GM18508 (cell line): Measurements from ENCODE around the gene ENPP3.
"Not testable (repeated sequence)": the region's sequence is repeated elsewhere in the genome, so short reads cannot be mapped to it uniquely, and the experiment has no call there.

Source experiments
- ATAC-seq: cut with Tn5 transposase; IDR thresholded peaks from one replicate; pipeline ENCODE4 v1.9.1; 2021; ENCODE audit warnings: moderate number of reproducible peaks; ENCODE audit not compliant: insufficient read depth, unreplicated experiment

The ENPP3 gene

DNA sequence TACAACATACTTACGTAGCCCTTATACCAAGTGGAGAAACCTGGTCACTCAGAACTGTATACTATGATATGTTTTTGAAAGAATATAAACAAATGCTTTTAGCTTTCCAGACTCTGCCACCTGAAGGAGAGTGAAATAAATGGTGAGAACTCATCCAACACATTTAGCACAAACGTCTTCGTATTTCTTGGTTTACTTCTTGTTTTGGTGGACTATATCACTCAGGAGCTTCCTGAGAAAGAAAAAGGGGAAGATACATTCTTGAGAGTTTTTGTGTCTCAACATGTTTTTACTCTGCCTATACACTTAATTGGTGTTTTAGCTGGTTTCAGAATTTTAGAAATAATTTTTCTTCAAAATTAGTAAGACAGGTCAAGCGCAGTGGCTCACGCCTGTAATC is 93.2 kb downstream of the ENPP3 start:
- no peak for ATAC-seq

DNA sequence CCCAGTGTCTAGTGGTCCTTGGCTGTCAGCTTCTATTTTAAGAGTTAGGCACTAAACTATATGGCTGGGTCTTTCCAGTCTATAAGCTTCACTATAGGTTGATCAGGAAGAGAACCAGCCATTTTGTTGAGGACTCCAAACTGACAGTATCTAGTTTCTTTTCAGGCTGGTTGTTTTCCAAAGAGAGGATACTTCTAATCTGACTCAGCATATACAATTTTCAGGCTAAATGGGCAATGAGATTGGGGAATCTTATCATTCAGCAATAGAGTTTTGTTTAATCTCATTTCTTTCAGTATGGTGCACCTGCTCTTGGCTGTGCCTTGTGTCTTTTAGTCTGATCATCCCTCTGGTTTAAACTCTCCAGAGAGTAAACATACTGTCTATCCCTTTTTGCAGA is 94.1 kb downstream of the ENPP3 start:
- ATAC-seq: no peak

DNA sequence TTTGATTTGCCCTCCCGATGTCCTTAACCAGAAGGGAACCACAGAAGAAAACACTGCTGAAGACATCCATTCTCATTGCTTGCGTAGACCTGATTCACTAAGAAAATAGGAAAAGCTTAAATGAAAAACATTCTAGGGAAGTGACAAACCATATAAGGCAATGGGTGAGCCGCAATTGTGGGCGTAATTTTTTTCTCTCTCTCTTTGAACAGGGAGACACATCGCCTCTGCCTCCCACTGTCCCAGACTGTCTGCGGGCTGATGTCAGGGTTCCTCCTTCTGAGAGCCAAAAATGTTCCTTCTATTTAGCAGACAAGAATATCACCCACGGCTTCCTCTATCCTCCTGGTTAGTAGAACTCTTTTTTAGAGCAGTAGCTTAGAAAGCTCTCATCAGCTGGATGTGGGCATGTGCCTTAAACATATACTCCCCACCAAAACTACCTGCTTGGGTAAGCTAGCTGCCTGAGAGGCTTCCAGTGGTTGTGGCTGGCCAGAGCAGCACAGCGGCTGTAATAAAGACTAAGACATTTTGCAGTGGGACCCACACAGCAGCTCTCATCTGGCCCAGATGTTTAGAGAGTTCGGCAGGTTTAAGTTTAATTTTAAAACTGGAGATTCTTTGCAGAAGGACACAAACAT is 96.4 kb downstream of the ENPP3 start:
- no peak for ATAC-seq

DNA sequence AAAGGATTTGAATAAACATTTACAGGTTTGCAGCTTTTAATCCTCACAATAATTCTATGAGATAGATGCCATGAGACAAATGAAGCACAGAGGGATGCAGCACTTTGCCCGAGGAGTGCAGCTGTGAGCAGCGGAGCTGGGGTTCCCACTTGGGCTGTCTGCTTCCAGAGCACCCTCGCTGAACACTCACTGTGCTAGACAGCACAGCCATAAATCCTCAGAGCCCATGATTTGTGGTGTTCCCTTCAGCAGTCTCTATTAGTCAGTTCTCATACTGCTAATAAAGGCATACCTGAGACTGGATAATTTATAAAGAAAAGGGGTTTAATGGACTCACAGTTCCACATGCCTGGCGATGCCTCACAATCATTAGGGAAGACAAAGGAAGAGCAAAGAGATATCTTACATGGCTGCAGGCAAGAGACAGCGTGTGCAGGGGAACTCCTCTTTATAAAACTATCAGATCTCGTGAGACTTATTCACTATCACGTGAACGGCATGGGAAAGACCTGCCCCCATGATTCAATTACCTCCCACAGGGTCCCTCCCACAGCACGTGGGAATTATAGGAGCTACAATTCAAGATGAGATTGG is 99.0 kb downstream of the ENPP3 start:
- no peak for ATAC-seq

DNA sequence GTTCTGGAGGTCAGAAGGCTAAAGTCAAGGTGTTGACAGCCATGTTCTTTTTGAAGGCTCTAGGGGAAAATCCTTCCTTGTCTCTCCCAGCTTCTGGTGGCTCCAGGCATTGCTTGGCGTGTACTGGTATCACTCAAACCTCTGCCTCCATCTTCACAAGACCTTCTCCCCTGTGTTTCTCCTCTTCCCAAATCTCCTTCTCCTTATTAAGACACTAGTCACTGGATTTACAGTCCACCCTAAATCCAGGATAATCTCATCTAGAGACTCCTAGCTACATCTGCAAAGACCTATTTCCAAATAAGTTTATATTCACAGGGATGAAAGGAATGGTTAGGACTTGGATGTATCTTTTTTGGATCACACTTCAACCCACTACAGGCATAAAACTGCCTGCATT is 99.7 kb downstream of the ENPP3 start:
- no peak for ATAC-seq

DNA sequence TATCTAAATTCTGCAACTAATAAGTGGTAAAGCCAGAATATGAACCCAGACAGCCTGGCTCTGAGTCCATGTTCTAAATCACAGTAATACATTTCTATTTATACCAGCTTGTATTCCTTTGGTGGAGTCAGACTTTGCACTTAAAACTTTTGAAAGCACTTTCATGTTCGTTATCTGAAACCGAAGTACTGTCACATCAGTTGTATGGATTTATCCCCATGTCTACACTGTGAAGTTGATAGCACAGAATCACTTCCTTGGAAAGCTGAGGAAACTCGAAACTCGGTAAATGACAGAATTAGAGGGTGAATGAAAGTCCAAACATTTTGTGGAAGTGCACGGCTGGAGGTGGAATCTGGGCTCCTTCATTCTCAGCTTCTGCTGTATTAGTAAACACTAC is 102.0 kb downstream of the ENPP3 start:
- no peak for ATAC-seq

DNA sequence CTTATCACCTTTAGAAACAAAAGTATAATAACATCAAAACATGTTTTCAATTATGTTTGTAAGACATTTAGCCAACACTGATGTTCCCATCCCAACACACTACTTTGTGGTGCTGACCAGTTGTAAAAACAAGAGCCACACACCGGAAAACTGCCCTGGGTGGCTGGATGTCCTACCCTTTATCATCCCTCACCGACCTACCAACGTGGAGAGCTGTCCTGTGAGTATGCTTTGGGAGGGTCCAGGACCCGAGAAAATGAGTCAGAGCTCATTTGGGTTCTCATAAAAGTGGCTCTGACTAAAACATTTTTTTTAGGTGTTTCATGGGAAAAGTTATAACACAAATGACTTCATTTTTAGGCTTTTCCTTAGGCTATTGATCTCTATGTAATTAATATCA is 103.1 kb downstream of the ENPP3 start:
- no peak for ATAC-seq

DNA sequence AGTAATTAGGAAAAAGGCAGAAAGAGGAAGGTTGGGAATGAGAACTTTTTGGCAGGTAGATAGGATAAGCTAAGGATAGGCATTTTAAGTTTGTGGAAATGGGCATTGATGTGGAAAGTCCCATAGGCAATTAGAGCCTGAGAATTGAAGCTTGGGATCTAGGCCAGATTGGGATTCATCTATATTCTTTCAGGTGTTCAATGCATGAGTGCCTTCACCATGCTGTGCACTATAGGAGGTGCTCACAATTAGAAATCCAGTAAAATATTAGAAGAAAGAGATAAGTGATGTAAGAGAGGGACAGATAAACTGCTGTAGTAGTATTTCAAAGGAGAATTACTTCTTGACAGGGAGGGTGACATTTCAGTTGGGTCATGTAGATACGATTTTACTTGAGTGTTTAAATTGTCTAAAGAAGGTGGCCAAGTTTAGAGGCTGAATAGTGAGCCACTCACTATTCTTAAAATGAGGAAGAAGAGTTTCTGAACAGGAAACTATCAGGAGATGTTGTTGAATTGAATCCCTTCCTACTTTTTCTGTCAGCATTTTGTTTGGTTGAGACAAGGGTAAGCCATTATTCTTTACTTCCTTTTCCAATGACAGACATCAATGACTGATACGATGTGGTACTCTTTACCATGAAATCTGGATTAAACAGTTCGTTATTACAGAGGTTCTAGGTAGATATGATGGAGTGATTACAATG is 104.7 kb downstream of the ENPP3 start:
- no peak for ATAC-seq

DNA sequence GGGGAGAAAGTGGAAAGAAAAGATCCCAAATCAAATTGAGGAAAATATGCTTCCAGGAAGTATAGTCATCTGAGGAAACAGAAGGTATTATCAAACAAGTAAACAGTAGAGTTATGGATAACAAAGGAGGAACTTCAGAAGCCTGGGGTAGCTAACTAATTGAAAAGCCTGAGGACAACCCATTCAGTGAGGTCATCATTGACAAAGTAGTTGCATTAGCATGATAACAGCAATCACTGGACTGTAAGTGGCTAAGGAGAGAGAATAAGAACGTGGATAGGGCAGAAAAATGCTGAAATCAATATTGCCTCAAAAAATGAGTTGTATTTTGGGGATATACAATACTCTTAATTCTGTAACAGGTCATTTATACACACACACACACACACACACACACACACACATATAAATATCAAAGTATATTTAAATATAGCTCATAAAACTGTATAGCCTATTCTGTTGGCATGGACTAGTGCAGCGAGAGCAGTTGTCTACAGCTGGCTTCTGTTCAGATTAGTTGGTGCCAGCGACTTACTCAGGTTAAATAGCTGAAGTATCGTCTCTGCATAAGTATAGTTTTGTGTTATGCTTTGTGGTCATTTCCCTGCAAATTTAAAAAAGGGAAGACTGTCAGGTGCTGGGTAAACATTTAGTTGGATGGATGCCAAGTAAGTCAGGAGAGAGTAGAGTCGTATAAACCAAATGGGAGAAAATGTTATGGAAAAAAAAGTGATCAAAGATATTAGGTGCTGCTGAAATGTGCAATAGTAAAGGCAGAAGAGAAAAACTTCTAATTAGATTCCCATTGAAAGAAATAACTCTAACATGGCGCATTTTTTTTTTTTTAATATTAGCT is 107.6 kb downstream of the ENPP3 start:
- no peak for ATAC-seq

DNA sequence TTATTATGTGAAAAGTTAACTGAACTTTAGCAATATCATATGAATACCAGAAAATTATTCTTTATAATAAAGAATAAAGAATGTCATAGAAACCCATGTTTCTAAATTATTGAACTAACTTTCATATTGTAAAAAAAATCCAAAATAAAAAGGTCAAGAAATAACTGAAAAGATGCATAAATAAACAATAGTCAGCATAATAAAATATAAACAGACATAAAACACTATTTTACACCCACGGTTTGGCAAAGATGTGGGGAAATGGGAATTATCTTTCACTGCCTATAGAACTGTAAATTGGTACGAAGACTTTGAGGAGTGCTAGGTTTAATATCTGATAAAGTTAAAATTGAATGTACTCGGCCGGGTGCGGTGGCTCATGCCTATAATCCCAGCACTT is 108.4 kb downstream of the ENPP3 start:
- no peak for ATAC-seq

DNA sequence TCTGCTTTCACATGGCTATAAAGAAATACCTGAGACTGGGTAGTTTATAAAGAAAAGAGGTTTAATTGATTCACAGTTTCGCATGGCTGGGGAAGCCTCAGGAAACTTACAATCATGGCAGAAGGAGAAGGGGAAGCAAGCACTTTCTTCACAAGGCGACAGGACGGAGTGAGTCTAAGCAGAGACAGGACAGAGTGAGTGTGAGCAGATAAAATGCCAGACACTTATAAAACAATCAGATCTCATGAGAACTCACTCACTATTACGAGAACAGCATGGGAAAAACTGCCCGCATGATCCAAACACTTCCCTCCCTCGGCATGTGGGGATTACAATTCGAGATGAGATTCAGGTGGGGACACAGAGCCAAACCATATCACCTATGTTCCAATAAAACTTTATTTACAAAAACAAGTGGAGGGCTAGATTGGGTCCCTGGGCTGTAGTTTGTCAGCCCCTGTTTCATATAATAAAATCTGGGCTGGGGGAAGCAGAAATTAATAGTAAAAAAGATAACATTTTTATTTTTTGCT is 110.8 kb downstream of the ENPP3 start:
- no peak for ATAC-seq

DNA sequence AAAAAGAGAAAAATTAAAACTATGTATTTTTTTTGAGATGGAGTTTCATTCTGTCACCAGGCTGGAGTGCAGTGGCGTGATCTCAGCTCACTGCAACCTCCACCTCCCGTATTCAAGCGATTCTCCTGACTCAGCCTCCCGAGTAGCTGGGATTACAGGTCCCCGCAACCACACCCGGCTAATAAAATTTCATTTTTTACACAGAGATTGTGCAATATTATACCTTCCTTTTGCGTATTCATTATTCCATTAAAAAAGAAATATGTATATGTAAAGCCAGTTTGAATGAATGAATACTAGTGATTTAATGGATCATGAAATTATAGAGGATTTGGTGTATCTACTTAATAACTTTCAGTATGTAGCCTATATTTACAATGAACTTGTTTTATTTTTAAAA is 111.9 kb downstream of the ENPP3 start:
- ATAC-seq: no peak

DNA sequence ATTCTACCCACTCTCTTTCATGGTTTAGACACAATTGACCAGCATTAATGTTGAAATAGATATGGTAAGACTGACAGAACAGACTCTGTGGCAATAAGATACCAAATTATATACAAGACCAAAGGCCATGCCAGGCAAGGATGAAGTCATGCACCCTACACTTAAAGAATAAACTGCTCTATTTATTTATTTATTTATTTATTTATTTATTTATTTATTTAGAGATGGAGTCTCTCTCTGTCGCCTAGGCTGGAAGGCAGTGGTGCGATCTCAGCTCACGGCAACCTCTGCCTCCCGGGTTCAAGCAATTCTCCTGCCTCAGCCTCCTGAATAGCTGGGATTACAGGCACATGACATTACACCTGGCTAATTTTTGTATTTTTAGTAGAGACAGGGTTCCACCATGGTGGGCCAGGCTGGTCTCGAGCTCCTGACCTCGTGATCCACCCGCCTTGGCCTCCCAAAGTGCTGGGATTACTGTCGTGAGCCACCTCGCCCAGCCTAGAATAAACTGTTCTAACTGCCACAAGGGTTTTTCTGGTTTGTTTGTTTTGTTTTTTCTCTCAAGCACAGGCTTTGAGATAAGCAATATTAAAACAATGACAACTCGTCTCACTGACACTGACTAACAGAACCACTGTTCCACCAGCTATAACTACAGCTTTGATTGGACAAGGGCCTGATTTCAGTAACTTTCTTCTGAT is 114.1 kb downstream of the ENPP3 start:
- ATAC-seq: not testable (repeated sequence)

DNA sequence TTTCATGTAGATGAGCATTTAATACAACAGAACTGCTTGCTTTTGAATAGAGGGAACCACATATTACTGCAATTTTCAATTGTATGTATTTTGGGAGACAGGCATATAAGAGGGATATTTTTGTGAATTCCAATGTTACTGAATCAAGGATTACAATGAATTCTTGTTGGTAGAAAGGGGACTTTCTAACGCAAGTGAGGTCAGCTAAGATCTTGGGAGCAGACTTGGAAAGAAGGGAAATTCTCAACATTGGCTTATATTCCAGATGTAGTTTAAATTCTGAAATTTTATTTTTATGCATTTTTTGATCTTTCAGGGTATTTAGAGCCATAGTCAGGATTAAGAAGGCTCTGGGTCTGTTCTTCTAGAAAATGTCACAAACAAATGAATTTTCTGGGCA is 117.0 kb downstream of the ENPP3 start:
- no peak for ATAC-seq

DNA sequence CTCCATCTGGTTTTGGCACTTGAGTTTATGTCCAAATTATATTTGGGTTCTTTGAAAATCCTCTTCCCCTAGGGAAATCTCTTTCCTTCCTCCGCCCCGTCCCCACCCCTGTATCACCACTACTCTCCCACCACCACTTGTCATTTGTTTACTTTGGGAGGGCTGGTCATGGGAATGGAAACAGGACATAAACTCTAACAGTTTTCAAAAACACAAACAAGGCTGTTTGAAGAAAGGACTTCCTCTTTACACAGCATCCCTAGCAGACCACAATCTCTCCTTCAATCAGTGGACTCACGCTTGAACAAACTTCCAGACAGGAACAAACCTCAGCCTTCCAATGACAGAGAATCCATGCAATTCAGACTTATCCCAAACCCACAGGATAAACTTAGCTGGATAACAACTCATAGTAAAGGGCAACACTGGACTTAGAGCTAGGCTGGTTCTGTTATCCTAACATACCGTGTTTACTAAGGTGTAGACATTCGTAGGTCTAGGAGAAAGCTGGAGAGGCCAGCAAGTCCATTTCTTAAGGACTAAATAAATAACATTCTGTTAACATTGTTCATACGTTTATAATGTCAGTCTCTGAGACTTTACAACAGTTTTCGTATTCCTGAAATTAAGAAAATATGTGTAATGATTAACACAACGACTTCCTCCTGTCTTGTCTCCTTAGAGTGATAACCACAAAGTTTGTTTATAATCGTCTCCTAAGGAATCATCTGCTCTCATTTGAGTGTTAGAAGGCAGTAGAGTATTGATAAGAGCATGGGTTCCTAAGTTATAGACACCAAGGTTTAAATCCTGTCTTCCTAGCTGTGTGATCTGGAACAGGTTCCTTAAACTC is 117.8 kb downstream of the ENPP3 start:
- no peak for ATAC-seq

DNA sequence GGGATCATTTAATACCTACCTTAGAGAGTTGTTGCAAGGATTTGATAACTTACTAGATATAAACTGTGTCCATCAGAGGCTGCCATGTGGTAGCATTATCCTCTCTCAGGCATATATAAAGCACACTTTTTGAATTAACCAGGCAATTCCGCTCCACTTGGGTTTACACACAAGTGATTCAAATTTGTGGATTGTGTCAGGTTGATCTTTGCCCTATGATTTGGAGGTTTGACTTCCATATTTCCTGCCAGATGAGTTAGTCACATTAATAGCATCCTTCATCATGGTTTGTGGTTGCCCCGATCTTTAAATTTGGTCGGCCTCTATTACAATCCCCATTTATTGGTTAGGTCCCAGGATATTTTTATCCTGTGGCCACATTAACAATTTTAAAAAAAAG is 118.5 kb downstream of the ENPP3 start:
- no peak for ATAC-seq

DNA sequence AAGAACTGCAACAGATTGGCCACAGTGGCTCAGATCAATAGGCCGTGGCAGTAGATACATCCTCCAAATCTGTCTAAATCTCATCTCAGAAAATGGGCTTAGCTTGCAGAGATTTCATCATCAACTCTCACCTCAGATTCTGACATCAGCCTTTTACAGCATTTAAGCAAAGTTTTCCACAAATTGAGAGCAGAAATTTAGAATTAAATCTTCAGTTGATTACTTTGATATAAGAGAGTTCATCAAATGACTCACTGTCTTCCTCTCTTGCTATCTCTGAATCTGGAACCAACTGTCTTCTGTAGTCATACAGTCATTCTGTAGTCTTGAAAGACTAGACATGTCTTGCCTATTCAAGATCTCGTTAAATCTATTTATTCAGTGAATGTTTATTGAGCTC is 118.9 kb downstream of the ENPP3 start:
- ATAC-seq: no peak

DNA sequence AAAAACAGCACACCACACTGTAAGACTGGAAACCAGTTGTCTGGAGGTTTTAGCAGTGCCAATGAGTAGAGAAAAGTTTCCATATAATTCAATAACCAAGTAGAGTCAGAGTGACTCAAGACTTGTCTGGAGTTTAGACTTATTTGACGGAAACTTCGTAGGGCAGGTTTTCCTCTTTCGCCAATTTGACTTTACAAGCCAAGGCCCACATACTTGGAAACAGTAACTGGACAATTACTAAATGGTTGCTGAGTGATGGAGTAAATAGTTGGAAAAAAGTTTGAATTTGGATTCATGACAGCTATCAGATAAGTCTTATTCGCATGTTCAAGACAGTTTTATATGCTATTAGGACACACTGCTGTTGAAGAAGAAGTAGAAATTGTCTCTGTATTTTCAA is 121.8 kb downstream of the ENPP3 start:
- no peak for ATAC-seq

DNA sequence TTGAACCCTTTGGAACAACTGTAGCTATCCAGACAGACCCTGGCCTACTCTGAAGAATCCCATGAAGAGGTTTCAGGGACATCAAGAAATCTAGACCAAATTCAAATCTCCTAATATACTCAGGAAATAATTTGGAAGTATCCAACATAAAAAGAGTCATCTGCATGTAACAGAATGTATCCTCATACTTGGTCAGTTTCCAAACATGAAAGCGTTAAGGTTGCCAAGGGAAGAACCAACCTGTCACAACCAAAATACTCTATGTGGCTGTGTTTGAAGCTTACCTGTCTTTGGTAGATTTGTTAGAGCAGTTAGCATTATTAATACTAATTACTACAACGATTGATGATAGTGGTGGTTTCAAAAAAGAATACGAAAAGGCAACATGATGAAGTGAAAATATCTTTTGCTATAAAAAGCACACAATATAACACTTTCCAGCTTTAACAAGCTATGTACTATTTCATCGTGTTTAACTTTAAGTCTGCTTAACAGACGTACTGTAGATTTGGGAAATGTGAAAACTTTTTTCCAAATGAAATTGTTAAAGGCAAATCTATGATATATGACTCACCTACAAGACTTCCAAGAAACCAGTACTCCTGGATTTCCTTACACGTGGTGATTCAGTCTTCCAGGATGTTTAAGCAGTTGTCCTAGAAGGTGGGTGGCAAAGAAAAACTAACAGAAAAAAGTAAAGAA is 124.1 kb downstream of the ENPP3 start:
- no peak for ATAC-seq
